ENCODE measurements around the gene VASH1. TPM values are rescaled to one million over a fixed set of nuclear protein-coding genes. Genes with fewer than 3 reads are reported as not detected.

Gene VASH1
- total and polyA plus RNA-seq, 2 of the 13 experiments (the other 11 are each of a cell fraction or from before 2014, with no cell fraction given): 0.11 to 0.24 TPM

DNA sequence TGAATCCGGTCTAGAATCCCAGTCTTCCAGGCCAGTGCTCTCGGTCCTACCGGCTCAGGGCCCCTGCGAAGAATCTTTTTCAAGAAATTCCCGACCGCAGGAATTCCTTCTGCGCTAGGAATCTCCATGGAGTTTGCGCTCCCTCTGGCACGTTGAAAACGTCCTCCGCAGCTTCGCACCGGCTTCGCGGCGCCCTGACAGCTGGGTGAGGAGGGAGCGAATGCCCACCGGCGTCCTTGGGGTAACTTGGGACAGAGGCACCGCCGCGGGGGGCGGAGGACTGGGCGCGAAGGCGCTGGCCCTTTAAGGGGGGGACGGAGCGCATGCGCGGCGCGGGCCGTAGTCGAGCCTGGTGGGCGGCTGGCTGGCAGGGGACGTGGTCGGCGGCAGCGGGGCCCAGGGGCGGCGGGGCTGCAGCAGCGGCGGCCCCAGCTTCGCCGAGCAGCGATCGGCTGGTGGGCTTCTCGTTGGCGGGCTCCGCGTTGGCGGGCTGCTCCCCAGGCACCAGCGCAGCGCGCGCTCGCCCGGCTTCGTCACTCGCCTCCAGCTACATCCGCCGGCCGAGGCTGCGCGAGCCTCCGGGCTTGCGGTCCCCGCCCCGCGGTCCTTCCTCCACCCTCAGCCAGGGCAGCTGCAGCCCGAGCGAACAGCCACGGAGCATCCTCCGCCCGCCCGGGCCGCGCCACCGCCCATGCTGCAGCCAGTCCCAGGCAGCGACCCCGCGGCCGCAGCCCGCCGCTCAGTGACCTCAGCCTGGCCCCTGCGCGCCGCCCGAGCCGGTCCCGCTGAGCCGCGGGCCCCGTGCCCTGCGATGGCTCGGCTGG, at the start of gene VASH1 (continued):
- TF ChIP-seq, protein P1, sequence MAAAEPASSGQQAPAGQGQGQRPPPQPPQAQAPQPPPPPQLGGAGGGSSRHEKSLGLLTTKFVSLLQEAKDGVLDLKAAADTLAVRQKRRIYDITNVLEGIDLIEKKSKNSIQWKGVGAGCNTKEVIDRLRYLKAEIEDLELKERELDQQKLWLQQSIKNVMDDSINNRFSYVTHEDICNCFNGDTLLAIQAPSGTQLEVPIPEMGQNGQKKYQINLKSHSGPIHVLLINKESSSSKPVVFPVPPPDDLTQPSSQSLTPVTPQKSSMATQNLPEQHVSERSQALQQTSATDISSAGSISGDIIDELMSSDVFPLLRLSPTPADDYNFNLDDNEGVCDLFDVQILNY (CRISPR knock-in tag; conservative IDR thresholded peaks at IDR 0.05): 0 out of 2 replicates have a peak, but pooled peaks have one; percentile 23
- peak; percentile 74 for TF ChIP-seq ZNF777 (CRISPR knock-in tag; IDR thresholded peaks at IDR 0.05)
- 0 out of 2 replicates have a peak, but pooled peaks have one; percentile 18 for TF ChIP-seq FOXO1 (CRISPR knock-in tag; IDR thresholded peaks at IDR 0.05)
- peak; percentile 66; the same call in 1 of the 2 replicates for TF ChIP-seq ZSCAN31 (CRISPR knock-in tag; IDR thresholded peaks at IDR 0.05; ENCODE audit: low read depth)
- no peak for TF ChIP-seq MTF2 (CRISPR knock-in tag; IDR thresholded peaks at IDR 0.05; ENCODE audit: borderline replicate concordance)
- TF ChIP-seq, protein P2, sequence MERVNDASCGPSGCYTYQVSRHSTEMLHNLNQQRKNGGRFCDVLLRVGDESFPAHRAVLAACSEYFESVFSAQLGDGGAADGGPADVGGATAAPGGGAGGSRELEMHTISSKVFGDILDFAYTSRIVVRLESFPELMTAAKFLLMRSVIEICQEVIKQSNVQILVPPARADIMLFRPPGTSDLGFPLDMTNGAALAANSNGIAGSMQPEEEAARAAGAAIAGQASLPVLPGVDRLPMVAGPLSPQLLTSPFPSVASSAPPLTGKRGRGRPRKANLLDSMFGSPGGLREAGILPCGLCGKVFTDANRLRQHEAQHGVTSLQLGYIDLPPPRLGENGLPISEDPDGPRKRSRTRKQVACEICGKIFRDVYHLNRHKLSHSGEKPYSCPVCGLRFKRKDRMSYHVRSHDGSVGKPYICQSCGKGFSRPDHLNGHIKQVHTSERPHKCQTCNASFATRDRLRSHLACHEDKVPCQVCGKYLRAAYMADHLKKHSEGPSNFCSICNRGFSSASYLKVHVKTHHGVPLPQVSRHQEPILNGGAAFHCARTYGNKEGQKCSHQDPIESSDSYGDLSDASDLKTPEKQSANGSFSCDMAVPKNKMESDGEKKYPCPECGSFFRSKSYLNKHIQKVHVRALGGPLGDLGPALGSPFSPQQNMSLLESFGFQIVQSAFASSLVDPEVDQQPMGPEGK (CRISPR knock-in tag; IDR thresholded peaks at IDR 0.05): peak; percentile 33; the same call in 1 of the 2 replicates
- TF ChIP-seq ZNF674 (CRISPR knock-in tag; IDR thresholded peaks at IDR 0.05; ENCODE audit: low read depth): peak; percentile 66; the same call in 1 of the 2 replicates
- peak; percentile 40; the same call in 1 of the 2 replicates for TF ChIP-seq KDM2A (CRISPR knock-in tag; IDR thresholded peaks at IDR 0.05; ENCODE audit: borderline replicate concordance, low read depth)
- TF ChIP-seq, protein P3, sequence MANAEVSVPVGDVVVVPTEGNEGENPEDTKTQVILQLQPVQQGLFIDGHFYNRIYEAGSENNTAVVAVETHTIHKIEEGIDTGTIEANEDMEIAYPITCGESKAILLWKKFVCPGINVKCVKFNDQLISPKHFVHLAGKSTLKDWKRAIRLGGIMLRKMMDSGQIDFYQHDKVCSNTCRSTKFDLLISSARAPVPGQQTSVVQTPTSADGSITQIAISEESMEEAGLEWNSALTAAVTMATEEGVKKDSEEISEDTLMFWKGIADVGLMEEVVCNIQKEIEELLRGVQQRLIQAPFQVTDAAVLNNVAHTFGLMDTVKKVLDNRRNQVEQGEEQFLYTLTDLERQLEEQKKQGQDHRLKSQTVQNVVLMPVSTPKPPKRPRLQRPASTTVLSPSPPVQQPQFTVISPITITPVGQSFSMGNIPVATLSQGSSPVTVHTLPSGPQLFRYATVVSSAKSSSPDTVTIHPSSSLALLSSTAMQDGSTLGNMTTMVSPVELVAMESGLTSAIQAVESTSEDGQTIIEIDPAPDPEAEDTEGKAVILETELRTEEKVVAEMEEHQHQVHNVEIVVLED (CRISPR knock-in tag; IDR thresholded peaks at IDR 0.05; ENCODE audit: borderline replicate concordance): no peak
- TF ChIP-seq, protein P4, sequence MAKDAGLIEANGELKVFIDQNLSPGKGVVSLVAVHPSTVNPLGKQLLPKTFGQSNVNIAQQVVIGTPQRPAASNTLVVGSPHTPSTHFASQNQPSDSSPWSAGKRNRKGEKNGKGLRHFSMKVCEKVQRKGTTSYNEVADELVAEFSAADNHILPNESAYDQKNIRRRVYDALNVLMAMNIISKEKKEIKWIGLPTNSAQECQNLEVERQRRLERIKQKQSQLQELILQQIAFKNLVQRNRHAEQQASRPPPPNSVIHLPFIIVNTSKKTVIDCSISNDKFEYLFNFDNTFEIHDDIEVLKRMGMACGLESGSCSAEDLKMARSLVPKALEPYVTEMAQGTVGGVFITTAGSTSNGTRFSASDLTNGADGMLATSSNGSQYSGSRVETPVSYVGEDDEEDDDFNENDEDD (CRISPR knock-in tag; IDR thresholded peaks at IDR 0.05; ENCODE audit: borderline replicate concordance): peak; percentile 53; the same call in 1 of the 2 replicates
- TF ChIP-seq PAWR (CRISPR knock-in tag; IDR thresholded peaks at IDR 0.05; ENCODE audit: borderline replicate concordance): no peak
- peak; percentile 39; the same call in 1 of the 2 replicates for TF ChIP-seq HOXA3 (CRISPR knock-in tag; IDR thresholded peaks at IDR 0.05)
- no peak for TF ChIP-seq CBX1 (IDR thresholded peaks at IDR 0.05; ENCODE audit: low read depth)
- TF ChIP-seq THYN1 (CRISPR knock-in tag; IDR thresholded peaks at IDR 0.05; ENCODE audit: borderline replicate concordance, low read depth): no peak
- TF ChIP-seq, protein P5, sequence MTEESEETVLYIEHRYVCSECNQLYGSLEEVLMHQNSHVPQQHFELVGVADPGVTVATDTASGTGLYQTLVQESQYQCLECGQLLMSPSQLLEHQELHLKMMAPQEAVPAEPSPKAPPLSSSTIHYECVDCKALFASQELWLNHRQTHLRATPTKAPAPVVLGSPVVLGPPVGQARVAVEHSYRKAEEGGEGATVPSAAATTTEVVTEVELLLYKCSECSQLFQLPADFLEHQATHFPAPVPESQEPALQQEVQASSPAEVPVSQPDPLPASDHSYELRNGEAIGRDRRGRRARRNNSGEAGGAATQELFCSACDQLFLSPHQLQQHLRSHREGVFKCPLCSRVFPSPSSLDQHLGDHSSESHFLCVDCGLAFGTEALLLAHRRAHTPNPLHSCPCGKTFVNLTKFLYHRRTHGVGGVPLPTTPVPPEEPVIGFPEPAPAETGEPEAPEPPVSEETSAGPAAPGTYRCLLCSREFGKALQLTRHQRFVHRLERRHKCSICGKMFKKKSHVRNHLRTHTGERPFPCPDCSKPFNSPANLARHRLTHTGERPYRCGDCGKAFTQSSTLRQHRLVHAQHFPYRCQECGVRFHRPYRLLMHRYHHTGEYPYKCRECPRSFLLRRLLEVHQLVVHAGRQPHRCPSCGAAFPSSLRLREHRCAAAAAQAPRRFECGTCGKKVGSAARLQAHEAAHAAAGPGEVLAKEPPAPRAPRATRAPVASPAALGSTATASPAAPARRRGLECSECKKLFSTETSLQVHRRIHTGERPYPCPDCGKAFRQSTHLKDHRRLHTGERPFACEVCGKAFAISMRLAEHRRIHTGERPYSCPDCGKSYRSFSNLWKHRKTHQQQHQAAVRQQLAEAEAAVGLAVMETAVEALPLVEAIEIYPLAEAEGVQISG (CRISPR knock-in tag; IDR thresholded peaks at IDR 0.05): 0 out of 2 replicates have a peak, but pooled peaks have one; percentile 5
- TF ChIP-seq, protein P6, sequence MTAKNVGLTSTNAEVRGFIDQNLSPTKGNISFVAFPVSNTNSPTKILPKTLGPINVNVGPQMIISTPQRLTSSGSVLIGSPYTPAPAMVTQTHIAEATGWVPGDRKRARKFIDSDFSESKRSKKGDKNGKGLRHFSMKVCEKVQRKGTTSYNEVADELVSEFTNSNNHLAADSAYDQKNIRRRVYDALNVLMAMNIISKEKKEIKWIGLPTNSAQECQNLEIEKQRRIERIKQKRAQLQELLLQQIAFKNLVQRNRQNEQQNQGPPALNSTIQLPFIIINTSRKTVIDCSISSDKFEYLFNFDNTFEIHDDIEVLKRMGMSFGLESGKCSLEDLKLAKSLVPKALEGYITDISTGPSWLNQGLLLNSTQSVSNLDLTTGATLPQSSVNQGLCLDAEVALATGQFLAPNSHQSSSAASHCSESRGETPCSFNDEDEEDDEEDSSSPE (CRISPR knock-in tag; IDR thresholded peaks at IDR 0.05): peak; percentile 23
- no peak for TF ChIP-seq MAZ (IDR thresholded peaks at IDR 0.05; ENCODE audit: borderline replicate concordance, low read depth, low read length)
- peak; percentile 40; the same call in 1 of the 2 replicates for TF ChIP-seq MAZ (CRISPR knock-in tag; IDR thresholded peaks at IDR 0.05; ENCODE audit: low read depth)
